ENCODE results near the gene GRM4. TPM values are rescaled to one million over a fixed set of nuclear protein-coding genes. Genes with fewer than 3 reads are reported as not detected.
A peak's percentile ranks its signal among the peaks of the same experiment; 100 is the strongest.

GRM4 gene
- total and polyA plus RNA-seq, 11 donors: 0.20 TPM; not detected in 10

DNA sequence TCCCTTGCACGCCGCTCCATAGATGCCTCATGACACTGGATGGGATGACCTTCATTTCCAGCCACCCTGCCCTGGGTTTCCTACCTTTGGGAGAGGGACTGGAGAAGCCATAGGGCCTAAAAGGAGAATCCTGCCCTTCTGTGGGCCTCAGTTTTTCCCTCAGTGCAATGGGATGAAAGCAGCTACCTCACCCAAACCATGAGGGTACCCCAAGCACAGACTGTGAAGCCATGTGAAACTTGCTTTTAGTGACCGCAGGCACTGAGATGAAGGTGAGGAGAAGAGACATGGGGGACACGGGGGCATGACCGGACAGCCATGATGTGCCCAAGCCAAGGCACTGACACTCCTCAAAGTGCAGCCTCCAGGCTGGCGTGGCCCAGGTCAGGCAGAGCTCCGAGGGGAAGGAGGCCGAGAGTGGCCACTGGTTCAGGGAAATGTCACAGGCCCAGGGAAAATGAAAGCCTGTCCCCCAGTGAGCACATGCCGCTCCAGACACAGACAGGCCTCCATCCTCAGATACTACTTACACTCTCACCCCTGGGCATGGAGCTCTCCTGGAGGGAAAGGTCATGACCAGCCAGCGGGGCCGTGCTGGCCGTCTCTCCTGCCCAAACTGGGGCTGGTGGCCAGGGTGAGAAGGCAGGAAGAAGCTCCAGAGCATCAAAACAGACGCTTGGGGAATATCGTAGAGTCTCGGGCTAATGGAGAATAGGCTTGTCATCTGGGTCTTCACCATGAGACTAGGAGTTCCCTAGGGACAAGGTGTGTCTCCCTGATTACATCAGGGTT is 116.2 kb downstream of the GRM4 start:
- no peak for ATAC-seq
- WGBS, 4 donors: 87 to 93% (median 90%) methylated on average over 15 of the region's 15 CpGs
- intact Hi-C loops (cut with DNase I): loop anchor here in 6 of 10 donors (2.0 to 10.0 kb wide), 7 partner anchors 177 to 445 kb away; partner anchors contain the start of genes BAK1 (in 2 of the 6) and UQCC2 (in 1 of the 6)

DNA sequence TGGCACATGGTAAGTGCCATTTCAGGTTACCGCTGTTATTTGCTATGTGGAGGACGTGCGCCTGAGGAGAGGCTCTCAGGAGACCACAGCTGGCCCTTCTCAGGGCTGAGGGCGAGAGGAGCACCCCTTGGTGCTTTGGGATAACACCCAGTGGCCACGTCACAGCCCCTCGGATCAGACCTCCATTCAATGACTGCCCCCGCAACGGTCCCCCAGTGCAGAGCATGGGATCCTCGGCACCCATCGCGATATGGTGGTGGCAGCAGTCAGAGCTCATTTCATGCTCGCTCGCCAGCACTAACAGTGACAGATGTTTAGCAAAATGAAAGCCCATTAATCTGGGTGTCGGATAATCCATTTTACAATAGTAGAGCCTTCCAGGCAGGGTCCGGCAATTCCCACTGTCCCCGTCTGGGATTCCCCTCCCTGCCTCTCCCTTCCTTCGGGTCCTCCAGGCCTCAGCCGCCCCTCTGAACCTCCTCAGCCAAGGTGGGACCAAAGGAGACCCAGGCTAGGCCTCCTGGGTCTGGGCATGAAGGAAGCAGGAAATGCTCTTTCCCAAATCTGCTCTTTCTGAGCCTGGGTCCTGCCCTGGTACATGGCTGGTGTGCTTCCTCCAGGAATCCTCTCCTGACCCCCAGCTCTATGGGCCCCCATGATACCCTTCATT is 117.1 kb downstream of the GRM4 start:
- Histone ChIP-seq H3K4me1 (no peaks in the 10 kb centered on the region), H3K27me3 (peaks cover 0 to 39% (median 6%) of the 10 kb centered on the region in 9 donors), H3K27ac (no peak overlapping the region), H3K36me3 (no peaks in the 10 kb centered on the region), H3K9me3 (peaks cover 0 to 2% (median 0%) of the 10 kb centered on the region in 12 donors), H3K4me3 (no peak overlapping the region)
- peak in 1 of 5 donors; percentile 59 for DNase-seq
- WGBS, 4 donors: 78 to 81% (median 80%) methylated on average over 18 of the region's 18 CpGs
- ATAC-seq: no peak
- TF ChIP-seq, protein P1, sequence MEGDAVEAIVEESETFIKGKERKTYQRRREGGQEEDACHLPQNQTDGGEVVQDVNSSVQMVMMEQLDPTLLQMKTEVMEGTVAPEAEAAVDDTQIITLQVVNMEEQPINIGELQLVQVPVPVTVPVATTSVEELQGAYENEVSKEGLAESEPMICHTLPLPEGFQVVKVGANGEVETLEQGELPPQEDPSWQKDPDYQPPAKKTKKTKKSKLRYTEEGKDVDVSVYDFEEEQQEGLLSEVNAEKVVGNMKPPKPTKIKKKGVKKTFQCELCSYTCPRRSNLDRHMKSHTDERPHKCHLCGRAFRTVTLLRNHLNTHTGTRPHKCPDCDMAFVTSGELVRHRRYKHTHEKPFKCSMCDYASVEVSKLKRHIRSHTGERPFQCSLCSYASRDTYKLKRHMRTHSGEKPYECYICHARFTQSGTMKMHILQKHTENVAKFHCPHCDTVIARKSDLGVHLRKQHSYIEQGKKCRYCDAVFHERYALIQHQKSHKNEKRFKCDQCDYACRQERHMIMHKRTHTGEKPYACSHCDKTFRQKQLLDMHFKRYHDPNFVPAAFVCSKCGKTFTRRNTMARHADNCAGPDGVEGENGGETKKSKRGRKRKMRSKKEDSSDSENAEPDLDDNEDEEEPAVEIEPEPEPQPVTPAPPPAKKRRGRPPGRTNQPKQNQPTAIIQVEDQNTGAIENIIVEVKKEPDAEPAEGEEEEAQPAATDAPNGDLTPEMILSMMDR (IDR thresholded peaks at IDR 0.05): no peak
- no peak for TF ChIP-seq POLR2A (IDR thresholded peaks at IDR 0.05)
- intact Hi-C loops (cut with DNase I): loop anchor here in 6 of 10 donors (2.0 to 10.0 kb wide), 6 partner anchors 177 to 444 kb away; partner anchors contain the start of genes BAK1 (in 2 of the 6) and UQCC2 (in 1 of the 6)

More for the DNA sequence above, 116.2 kb downstream of the GRM4 start:
- no peak for DNase-seq
- Histone ChIP-seq H3K27me3 (peaks cover 0 to 38% (median 9%) of the 10 kb centered on the region in 9 donors), H3K4me1 (no peaks in the 10 kb centered on the region), H3K4me3 (no peak overlapping the region), H3K36me3 (no peaks in the 10 kb centered on the region), H3K27ac (no peak overlapping the region), H3K9me3 (no peaks in the 10 kb centered on the region)
- TF ChIP-seq, protein P1 (IDR thresholded peaks at IDR 0.05): no peak
- no peak for TF ChIP-seq POLR2A (IDR thresholded peaks at IDR 0.05)

DNA sequence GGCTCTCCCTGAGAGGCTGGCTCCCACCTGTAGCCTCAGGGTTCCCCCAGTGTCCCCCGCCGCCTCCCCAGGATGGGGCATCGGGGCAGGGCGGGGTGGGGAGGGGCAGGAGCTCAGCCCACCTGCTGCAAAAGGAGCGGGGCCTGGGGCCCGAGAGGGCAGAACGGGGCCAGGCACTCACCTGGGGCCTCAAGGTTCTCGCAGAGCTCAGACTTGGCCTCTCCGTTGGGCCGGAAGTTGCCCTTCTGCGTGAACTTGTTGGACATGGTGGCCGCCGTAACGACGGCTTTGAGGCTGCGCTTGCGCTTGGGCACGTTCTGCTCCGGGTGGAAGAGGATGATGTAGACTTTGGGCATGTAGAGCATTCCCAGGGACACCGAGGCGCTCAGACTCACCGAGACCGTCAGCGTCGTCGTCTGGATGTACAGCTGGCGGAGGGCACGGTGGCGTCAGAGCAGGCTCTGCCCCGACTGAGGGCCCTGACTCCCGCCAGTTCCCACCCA is 117.9 kb downstream of the GRM4 start:
- intact Hi-C loops (cut with DNase I): loop anchor here (2.0 to 10.0 kb wide), 9 partner anchors 175 to 443 kb away; partner anchors contain the start of genes BAK1 (in 2 of the 10) and UQCC2 (in 1 of the 10)
- 83 to 90% (median 85%) methylated on average over 17 to 31 of the region's 31 CpGs for WGBS, 4 donors

More for the DNA sequence above, 117.9 kb downstream of the GRM4 start:
- peak in 1 of 5 donors; percentile 56 for DNase-seq
- Histone ChIP-seq H3K9me3 (peaks cover 0 to 3% (median 0%) of the 10 kb centered on the region in 12 donors), H3K36me3 (no peaks in the 10 kb centered on the region), H3K4me1 (no peaks in the 10 kb centered on the region), H3K27me3 (peaks cover 0 to 44% (median 6%) of the 10 kb centered on the region in 9 donors), H3K4me3 (no peak overlapping the region), H3K27ac (no peak overlapping the region)
- TF ChIP-seq, protein P1 (IDR thresholded peaks at IDR 0.05): peak in 1 of 12 donors; percentile 6
- TF ChIP-seq POLR2A (IDR thresholded peaks at IDR 0.05): no peak
- no peak for ATAC-seq

Measured in heart left ventricle (tissue), 16 donors.